Cardiac septum (tissue), 1 donor: Measurements from ENCODE around the gene OR5H15. TPM values are rescaled to one million over a fixed set of nuclear protein-coding genes. Genes with fewer than 3 reads are reported as not detected.

Source experiments
- total RNA-seq: library from RNA; stranded (reverse); fragmentation: NEBNext Ultra II Directional; extraction: Animal tissue kit (Norgen Biotek cat#: 25700); gene quantifications from one replicate; pipeline ENCODE4 v1.2.1, GENCODE V29; 2021
- donor health status: DM: no; HTN: no; CAD: no.

OR5H15 gene
- total RNA-seq, 1 donor from 2014 or later: not detected

Other genes with a start within 250 kb of the OR5H15 start
- gene RIOX2, start 194.3 kb upstream of the OR5H15 start, total RNA-seq: 14.2 TPM
- gene GABRR3, start 131.4 kb upstream of the OR5H15 start, total RNA-seq: not detected
- not detected for gene OR5AC2, start 79.5 kb upstream of the OR5H15 start, total RNA-seq
- not detected for gene OR5H1, start 36.0 kb upstream of the OR5H15 start, total RNA-seq
- not detected for gene OR5H14, start 19.2 kb upstream of the OR5H15 start, total RNA-seq
- gene OR5H6, start 97.5 kb downstream of the OR5H15 start, total RNA-seq: not detected
- gene OR5H2, start 115.8 kb downstream of the OR5H15 start, total RNA-seq: not detected
- gene OR5K4, start 187.2 kb downstream of the OR5H15 start, total RNA-seq: not detected
- gene OR5K3, start 224.0 kb downstream of the OR5H15 start, total RNA-seq: not detected